Fibroblast of skin of back (primary cell): ENCODE results near the gene RUSC2.
"Not testable (repeated sequence)": the region's sequence is repeated elsewhere in the genome, so short reads cannot be mapped to it uniquely, and the experiment has no call there.

Source experiments
- DNase-seq: peaks from one replicate; pipeline ENCODE4 v3.0.0-alpha.2; 2013

Gene RUSC2

DNA sequence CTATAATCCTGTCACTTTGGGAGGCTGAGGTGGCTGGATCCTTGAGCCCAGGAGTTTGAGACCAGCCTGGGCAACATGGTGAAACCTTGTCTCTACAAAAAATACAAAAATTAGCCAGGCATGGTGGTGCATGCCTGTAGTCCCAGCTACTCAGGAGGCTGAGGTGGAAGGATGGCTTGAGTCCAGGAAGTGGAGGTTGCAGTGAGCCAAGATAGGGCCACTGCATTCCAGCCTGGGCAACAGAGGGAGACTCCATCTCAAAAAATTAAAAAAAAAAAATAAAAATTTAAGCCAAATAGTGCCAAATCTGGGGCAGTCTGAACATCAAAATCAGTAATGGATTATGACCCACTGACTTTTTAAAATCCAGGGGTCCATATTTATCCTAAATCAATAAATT, 33.6 kb downstream of the RUSC2 start:
- DNase-seq, result not testable (repeated sequence)

DNA sequence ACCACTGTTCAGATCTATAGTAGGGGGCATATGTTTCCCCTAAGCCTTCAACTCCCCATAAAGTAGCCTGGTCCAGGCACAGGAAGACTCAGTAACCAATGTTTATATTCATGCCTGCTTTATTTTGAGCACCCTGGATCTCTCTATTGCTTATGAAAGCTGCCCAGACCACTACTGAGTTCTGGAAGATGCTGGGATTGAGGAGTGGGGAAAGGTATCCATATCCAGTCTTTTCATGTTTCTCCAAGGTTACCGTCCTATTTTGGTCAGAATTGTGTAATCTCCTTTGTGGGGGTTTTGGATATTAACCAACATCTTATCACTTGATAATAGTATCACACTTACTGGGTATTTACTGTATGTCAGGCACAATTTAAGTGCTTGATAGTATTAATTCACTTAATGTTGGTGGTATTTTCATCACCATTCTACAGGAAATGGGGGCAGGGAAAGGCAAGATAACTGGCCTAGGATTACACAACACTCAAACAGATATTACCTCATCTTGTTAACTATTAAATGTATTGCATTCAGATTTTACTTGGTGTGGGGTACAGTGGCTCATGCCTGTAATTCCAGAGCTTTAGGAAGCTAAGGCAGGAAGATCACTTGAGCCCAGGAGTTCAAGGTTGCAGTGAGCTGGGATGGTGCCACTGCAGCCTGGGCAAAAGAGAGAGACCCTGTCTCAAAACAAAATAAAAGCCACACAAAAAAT, 36.3 kb downstream of the RUSC2 start:
- peak; percentile 67 for DNase-seq

DNA sequence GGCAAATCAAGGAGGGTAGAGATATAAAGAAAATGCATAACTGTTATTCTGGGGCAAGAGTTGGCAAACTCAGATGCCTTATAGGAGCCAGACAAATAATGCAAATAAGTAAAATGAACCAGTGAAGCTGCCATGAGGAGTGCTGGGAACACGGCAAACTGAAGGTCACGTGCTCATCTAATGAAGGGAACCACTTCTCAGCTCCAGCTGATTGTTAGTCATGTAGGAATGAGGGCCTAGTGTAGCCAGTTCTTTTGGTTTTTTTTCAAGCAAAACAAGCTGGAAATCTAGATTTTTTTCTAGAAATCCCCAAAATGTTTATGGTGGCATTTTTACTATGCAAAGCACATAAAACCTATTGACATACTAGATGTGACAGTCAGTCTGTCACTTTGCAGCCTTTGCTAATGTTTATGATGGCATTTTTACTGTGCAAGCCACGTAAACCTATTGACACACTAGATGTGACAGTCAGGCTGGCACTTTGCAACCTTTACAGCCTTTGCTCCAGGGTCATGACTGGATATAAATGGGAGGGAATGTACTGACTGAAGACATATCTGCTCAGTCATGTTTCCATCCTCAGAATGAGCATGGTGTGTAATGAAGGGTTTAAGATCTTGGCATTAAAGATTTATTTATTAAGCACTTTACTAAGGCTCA, 39.4 kb downstream of the RUSC2 start:
- no peak for DNase-seq

DNA sequence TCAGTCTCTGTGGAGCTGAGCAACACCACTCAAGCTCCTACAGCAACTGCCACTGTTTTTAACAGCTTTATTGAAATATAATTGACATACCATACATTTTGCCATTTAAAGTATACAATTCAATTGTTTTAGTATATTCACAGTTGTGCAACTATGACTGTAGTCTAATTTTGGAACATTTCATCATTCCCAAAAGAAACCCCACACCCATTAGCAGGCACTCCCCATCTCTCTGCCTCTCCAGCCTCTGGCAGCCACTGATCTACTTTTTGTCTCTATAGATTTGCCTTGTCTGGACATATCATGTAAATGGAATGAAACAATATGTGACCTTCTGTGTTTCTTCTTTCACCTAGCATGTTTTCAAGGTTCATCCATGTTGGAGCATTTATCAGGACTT, 43.5 kb downstream of the RUSC2 start:
- DNase-seq, result peak; percentile 62

DNA sequence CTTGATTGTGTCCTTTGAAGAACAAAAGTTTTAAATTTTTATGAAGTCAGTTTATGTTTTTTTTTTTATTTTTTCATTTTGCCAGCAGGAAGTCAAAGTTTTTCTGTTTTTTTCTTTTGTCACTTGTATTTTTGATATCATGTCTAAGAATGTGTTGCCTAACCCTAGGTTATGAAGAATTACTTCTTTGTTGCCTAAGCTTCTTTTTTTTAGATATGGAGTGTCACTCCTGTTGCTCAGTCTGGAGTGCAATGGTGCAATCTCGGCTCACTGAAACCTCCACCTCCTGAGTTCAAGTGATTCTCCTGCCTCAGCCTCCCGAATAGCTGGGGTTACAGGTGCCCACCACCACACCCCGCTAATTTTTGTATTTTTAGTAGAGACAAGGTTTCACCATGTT, 45.0 kb downstream of the RUSC2 start:
- not testable (repeated sequence) for DNase-seq

DNA sequence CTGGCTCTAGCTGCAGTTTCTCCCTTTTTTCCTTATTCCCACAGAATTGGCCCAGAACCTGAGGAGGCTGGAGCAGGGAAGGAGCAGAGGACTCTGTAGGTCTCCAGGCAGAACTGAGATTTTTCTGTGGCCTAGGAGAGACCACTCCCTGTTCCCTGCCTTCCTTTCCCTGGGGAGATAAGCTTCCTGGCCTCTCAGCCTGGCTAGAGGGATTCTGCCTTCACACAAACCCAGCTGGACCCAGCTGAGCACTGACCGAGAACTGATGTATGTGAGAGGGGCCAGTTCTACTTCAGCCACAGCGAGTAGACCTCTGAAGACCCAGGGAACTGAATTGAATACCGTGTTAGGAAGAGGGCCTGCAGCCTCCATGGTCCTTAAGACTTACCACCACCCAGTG, 48.0 kb downstream of the RUSC2 start:
- DNase-seq, result peak; percentile 63

DNA sequence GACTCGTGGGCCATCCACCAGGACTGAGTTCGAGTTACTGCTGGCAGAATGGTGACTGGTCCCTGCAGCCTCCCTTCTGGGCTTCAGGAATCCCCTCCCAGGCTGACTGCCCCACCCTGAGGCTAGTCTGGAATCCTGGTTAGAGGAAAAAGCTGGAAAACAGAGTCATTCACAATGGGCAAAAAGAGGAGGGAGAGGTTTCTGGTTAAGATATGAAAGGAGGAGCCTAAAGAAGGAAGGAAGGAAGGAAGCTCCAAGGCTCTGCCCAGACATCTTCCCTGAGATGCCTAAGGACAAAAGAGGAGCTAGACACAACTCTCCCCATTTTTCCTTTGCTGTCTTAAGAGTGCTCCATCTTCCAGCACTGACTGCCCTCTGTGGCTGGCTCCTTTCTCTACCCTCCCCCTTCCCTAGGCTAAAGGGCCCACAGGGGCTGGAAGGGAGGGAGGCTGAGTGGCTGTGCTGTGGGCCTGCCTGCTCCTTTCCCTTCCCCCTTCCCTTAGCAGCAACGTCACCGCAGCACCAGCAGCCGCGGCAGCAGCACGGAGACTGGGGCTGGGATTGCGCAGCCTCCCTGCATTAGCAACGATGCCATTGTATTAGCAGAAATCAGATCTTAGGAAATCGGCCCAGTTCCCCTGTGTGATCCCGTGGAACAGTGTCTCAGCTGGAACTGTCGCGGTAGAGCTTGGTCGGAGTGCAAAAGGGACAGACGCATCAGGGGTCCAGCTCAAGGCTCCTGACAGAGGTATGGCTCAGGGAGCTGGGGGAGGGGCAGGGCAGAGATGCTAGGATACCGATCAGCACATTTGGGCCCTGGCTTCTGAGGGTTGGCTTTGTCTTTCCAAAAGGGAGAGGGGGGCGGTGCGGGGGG, 48.7 kb downstream of the RUSC2 start:
- DNase-seq, result peak; percentile 94
